GM18511 (cell line): ENCODE results near the gene KLHL29.
"Not testable (repeated sequence)": the region's sequence is repeated elsewhere in the genome, so short reads cannot be mapped to it uniquely, and the experiment has no call there.

Experiments
- ATAC-seq: cut with Tn5 transposase; IDR thresholded peaks from one replicate; pipeline ENCODE4 v1.9.1; 2021; ENCODE audit warnings: mild to moderate bottlenecking, moderate library complexity; ENCODE audit not compliant: unreplicated experiment

The KLHL29 gene

GRCh38 chr2:23384551-23385343 is at the start of gene KLHL29:
Gene KLHL29, plus strand, starts transcription at chr2:23385179. Its CDS starts 177,018 bp downstream, at chr2:23562197.
- ATAC-seq: peak; percentile 59

- ATAC-seq: no peak
These were observed 49.4 kb upstream of the KLHL29 start for GRCh38 chr2:23335550-23335949.

- no peak for ATAC-seq
These were observed 42.9 kb upstream of the KLHL29 start for GRCh38 chr2:23342075-23342474.

- peak; percentile 51 for ATAC-seq
These were observed 39.0 kb upstream of the KLHL29 start for GRCh38 chr2:23346029-23346428.

DNA sequence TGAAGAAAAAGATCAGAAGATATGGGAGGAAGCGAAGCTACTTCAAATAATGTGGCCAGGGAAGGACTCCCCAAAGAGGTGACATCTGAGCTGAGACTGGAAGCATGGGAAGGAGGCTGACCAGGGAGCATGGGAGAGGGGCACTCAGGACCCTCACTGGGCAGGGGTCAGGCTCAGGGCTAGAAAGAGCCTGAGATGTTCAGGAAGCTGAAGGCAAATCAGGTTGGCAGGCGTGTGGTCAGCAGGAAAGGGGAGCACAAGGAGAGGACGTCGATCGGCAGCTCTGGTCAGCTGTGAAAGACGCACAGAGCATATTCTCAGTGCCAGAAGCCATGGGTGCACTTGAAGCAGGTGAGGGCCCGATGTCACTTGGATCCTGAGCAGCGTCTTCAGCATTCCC is 38.2 kb upstream of the KLHL29 start:
- no peak for ATAC-seq

DNA sequence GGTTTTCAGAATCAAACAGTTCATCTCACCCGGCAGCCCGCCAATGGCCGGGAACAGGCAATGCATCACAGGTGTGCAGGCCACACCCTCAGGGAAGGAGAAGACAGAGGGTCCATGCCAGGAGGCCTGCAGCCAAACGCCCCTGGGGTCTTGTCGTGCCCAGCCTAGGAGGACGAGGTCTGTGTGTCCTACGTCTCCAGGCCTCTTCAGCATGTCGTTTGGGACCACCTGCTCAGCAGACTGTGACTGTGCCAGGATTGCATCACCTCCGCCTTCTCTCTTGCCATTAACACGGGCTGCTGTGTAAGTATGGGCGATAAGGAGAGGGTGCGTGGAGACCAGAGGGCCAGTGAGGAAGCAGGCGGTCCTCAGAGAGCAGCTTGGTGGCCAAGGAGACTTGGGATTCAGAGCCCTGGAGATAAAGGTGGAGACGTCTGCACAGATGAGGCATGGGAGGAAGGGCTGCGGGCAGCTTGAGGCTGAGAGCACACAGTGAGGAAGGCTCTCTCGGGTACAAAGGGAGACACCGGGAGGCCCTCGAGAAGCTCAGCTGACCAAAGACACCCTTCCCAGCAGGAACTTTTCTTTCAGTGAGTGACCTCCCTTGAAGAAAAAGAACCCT is 37.4 kb upstream of the KLHL29 start:
- no peak for ATAC-seq

DNA sequence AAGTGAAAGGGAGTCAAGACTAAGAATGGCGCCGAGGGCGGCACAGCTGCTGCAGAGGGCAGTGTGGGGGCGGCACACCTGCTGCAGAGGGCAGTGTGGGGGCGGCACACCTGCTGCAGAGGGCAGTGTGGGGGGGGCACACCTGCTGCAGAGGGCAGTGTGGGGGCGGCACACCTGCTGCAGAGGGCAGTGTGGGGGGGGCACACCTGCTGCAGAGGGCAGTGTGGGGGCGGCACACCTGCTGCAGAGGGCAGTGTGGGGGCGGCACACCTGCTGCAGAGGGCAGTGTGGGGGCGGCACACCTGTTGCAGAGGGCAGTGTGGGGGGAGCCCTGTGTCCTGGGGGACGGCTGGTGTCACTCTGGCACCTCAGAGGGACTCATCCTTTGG is 36.9 kb upstream of the KLHL29 start:
- not testable (repeated sequence) for ATAC-seq

DNA sequence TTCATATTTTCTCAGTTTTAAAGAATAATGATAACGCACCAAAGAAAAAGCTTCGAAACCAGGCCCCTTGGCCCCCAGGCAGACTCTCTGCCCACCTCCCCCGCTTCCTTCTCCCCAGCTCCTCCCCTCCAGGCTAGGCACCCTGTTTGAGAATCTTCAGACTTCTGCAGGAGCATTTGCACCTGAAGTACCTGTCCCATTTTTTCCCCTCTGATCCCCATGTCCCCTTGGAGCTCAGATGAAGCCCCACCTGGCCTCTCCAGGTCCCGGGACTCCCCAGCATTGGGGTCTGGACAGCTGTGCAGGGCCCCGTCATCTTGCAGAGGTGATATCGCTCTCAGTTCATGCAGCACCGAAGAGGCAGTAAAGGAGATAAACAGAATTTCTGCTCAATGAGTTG is 35.5 kb upstream of the KLHL29 start:
- ATAC-seq: no peak

- ATAC-seq: no peak
These were observed 34.8 kb upstream of the KLHL29 start for GRCh38 chr2:23350041-23350791.

DNA sequence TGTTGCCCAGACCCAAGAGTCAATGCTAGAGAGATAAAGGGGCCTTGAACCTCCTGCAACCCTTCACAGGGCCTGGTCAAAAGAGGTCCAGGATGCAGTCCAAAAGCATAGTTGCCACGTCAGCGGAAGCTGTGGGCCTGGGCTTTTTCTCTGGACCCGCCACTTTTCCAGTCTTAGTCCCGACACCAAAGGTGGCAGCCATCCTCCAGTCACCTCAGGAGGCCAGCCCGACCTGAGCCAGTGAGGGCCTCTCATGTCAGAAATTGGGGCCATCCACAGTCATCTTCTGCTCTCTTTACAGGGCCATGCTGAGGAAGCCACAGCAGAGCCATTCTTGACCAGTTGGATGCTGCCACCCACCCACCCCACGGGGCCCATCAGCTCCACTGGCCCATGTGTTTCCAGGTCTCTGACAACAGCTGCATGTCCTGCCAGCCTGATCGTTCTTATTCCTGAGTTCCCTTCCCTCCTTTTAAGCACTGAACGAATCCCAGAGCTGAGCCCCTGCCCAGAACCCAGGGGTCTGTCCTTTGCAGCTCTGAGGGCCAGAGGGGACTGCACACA is 34.1 kb upstream of the KLHL29 start:
- ATAC-seq: no peak

GRCh38 chr2:23351388-23352141 is 33.4 kb upstream of the KLHL29 start:
- ATAC-seq: peak; percentile 95

DNA sequence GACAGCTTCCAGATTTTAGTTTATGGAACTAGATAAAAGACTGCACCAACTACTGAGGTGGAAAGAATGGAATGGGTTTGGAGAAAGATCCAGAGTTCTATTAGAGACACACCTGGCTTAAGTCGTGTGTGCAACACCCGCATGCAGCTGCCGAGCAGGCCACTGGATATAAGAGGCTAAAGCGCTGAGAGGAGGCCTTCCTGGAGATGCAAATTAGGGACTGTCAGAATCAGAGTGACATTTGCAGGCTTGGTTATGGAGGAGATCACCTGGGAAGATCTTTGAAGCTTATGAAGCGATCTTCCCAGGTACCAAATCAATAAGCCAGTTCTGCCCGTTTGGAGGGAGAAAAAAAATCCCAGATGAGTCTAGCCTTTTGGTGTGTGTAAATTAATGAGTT is 30.4 kb upstream of the KLHL29 start:
- peak; percentile 69 for ATAC-seq

DNA sequence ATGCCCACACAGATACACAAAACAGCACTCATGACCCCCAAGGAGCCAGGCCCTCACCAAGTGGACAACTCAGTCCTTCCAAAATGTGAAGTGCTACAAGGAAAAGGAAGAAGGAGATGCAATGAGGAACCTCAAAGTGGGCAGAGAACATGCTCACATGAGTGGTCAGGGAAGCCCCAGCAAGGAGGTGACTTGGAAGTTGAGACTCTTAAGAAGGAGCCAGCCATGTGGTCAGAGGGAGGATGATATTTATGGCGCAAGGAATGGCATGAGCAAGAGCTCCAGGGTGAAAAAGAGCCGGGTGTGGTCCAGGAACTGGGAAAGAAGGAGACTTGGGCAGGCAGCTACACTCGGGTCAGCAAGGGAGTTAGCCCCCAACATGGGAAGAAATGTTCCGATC is 30.0 kb upstream of the KLHL29 start:
- ATAC-seq: no peak

- ATAC-seq: no peak
These were observed 28.3 kb upstream of the KLHL29 start for GRCh38 chr2:23356711-23357110.

DNA sequence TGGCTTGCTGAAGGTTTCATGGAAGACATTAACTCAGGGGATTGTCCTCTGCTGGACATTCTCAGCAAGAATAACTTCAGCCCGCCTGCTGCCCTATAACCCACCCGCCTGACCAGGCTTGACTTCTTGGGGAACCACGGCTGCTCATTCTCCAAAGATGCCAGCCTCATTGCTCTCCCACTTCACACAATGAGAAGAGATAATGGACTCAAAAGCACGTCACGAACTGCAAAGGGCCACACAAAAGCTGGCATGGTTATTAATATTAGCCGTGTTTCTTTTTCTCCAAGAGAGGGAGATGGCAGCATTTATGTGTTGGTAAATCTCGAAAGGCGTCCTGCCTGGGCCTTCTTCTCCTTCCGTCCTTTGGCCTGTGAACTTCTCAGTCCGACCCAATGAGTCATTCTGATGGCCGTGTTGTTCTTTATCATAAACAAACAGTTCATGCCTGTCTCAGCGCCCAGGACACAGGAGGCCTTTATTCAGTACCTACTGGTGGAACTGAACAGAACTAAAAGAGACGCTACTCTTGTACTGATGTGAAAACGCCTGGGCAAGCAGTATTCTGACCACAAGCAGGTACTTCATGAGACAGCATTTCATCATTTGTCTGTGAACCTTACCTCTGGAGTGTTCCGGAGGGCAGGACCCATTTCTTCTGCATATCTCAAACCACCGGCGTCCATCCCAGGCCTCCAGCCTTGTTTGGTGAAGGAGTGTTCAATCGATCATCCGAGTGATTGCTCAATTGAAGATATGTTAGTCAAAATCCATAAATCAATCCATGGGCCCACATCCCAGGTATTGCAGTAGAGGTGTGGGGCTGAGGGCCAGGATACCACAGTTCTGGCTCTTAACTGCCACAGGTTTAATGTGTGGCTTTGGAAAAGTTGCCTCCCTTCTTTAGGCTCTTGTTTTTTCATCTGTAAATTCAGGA is 25.1 kb upstream of the KLHL29 start:
- ATAC-seq: no peak

DNA sequence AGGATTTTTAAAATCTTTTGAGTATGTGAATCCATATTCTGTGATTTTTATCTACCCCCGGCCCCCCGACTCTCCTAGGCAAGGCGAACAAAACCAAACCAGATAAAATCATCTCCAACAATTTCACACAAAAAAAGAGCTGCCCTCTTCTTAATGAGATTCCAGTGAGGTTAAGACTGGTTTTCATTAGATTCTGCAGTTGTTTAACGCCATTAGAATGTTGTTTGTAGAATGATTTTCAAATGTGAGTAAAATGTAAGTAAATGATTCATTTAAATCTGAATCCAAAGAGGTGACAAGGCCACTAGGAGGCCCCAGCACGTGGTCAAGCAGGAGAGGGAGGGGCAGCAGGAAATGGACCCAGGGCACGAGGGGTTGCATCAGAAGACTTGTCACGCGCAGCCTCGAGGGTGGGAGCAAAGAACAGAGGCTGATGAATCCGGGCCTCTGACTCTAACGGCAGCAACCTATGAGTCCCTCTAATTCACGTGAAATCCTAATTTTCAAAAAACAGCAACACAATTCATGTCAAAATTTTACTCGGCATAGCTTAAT is 24.3 kb upstream of the KLHL29 start:
- no peak for ATAC-seq

DNA sequence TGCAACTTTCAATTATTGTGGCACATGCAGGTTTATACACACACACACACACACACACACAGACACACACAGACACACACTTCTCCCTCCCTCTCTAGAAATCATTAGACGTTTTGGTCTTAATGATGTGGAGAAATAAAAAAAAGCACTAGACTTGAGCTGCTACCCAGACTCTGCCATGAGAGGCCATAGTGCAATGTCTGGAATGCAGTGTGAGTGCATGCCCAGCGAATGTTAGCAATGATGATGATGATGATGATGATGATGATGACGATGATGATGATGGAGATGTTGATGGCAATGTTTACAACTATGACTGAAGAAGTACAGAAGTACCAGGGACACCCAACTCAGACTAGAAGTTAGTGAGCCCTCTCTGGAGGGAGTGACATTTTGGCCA is 23.8 kb upstream of the KLHL29 start:
- ATAC-seq: no peak

DNA sequence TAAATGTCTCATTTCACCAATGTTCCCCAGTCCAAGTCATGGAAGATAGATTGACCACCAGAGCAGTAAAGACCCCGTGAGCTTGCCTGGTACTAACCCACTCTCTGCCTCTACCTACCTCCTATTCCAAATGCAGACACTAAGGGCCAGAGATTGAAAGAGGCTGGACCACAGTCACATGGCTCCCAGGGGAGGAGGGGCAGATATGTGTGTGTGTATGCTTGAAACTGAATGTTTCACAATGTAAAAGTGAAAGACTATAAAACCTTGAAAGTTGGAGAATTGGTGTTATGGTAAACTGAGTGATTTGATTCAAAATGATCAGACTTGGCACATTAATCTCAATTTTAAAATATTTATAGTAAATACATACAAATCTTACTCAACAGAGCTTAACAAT is 21.7 kb upstream of the KLHL29 start:
- ATAC-seq: peak; percentile 72

- ATAC-seq: no peak
These were observed 21.1 kb upstream of the KLHL29 start for GRCh38 chr2:23363831-23364230.
